ENCODE data around the gene PTPN4.
A peak's percentile ranks its signal among the peaks of the same experiment; 100 is the strongest.
"Not testable (repeated sequence)": the region's sequence is repeated elsewhere in the genome, so short reads cannot be mapped to it uniquely, and the experiment has no call there.

PTPN4 gene

DNA sequence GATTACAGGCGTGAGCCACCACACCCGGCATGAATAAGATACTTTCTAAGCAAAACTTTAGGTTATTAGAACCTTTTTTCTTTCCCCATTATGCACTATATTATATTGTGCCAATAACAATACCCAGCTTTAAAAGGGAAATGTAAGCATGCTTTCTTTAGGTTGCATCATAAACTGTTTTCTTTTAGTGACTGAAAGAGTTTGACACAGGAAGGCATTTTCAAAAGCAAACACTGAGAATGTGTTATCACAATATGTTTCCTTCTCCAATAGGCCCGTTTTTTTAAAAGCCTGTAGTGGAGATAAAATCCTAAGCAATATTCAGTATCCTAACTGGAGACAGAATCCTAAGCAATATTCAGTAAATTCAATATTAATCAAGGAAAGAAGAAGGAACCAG lies 236.4 kb downstream of the PTPN4 start:
- Histone ChIP-seq H3K4me1 (ENCODE audit: control insufficient read depth, insufficient read depth, low read length) (no peaks in the 10 kb centered on the region), H3K36me3 (ENCODE audit: control insufficient read depth, insufficient read depth, low read length) (no peaks in the 10 kb centered on the region), H3K27me3 (ENCODE audit: control insufficient read depth, insufficient read depth, low read length) (no peaks in the 10 kb centered on the region), H3K9ac (ENCODE audit: low read depth, low read length) (no peak overlapping the region), H3K4me3 (ENCODE audit: low read depth, low read length) (no peak overlapping the region), H3K9me3 (ENCODE audit: control insufficient read depth, insufficient read depth, low read length) (no peaks in the 10 kb centered on the region), H3K27ac (ENCODE audit: low read depth, low read length) (no peak overlapping the region)

DNA sequence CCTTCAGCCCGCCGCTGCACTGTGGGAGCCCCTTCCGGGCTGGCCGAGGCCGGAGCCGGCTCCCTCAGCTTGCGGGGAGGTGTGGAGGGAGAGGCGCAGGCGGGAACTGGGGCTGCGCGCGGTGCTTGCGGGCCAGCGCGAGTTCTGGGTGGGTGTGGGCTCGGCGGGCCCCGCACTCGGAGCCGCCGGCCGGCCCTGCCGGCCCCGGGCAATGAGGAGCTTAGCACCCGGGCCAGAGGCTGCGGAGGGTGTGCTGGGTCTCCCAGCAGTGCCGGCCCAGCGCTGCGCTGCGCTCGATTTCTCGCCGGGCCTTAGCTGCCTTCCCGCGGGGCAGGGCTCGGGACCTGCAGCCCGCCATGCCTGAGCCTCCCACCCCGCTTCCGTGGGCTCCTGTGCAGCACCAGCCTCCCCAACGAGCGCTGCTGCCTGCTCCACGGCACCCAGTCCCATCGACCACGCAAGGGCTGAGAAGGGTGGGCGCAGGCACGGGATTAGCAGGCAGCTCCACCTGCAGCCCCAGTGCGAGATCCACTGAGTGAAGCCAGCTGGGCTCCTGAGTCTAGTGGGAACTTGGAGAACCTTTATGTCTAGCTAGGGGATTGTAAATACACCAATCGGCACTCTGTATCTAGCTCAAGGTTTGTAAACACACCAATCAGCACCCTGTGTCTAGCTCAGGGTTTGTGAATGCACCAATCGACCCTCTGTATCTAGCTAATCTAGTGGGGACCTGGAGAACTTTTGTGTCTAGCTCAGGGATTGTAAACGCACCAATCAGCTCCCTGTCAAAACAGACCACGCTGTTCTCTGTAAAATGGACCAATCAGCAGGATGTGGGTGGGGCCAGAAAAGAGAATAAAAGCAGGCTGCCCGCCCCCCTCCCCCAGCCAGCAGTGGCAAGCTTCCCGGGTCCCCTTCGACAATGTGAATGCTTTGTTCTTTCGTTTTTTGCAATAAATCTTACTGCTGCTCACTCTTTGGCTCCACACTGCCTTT lies 237.5 kb downstream of the PTPN4 start:
- not testable (repeated sequence) for H3K27me3 ChIP-seq (ENCODE audit: control insufficient read depth, insufficient read depth, low read length); H3K36me3 ChIP-seq (ENCODE audit: control insufficient read depth, insufficient read depth, low read length); H3K27ac ChIP-seq (ENCODE audit: low read depth, low read length); H3K9me3 ChIP-seq (ENCODE audit: control insufficient read depth, insufficient read depth, low read length); H3K4me1 ChIP-seq (ENCODE audit: control insufficient read depth, insufficient read depth, low read length); H3K9ac ChIP-seq (ENCODE audit: low read depth, low read length); H3K4me3 ChIP-seq (ENCODE audit: low read depth, low read length)

DNA sequence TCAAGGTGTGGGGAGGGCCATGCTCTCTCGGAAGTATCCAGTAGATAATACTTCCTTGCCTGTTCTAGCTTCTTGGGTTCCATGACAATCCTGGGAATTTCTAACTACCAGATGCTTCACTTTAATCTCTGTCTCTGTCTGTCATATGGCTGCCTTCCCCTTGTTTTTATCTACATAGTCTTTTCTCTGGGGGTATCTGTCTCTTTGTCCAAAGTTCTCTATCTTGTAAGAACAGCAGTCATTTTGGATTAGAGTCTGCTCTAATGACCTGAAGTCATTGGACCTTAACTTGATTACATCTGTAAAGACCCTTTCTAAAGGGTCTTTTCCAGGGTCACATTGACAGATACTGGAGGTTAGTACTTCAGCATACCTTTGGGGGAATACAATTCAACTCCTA lies 241.7 kb downstream of the PTPN4 start:
- Histone ChIP-seq H3K4me3 (ENCODE audit: low read depth, low read length) (no peak overlapping the region), H3K27ac (ENCODE audit: low read depth, low read length) (no peak overlapping the region)

DNA sequence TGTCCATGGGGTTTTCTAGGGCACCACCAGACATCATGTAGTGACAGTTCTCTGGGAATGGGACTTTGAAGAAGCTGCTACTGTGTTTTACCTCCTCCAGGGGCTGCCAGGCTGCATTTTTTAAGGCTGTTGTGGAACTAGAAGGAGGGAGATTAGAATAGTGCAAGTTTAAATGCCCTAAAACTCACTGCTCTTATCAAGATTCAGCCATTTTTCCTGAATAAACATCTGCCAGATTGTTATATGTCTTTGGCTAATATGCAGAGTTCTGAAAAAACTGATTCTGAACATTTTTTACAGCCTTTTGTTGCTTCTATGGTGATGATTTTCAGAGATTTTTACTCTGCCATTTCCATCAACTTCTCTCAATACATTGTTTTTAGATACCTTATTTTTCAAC lies 244.5 kb downstream of the PTPN4 start:
- Histone ChIP-seq H3K36me3 (ENCODE audit: control insufficient read depth, insufficient read depth, low read length) (no peaks in the 10 kb centered on the region), H3K9me3 (ENCODE audit: control insufficient read depth, insufficient read depth, low read length) (no peaks in the 10 kb centered on the region), H3K27me3 (ENCODE audit: control insufficient read depth, insufficient read depth, low read length) (no peaks in the 10 kb centered on the region), H3K4me1 (ENCODE audit: control insufficient read depth, insufficient read depth, low read length) (no peaks in the 10 kb centered on the region), H3K9ac (ENCODE audit: low read depth, low read length) (no peak overlapping the region), H3K27ac (ENCODE audit: low read depth, low read length) (no peak overlapping the region), H3K4me3 (ENCODE audit: low read depth, low read length) (no peak overlapping the region)

More for the DNA sequence above, 241.7 kb downstream of the PTPN4 start:
- Histone ChIP-seq H3K9ac (ENCODE audit: low read depth, low read length) (no peak overlapping the region), H3K27me3 (ENCODE audit: control insufficient read depth, insufficient read depth, low read length) (no peaks in the 10 kb centered on the region), H3K36me3 (ENCODE audit: control insufficient read depth, insufficient read depth, low read length) (no peaks in the 10 kb centered on the region), H3K4me1 (ENCODE audit: control insufficient read depth, insufficient read depth, low read length) (no peaks in the 10 kb centered on the region), H3K9me3 (ENCODE audit: control insufficient read depth, insufficient read depth, low read length) (no peaks in the 10 kb centered on the region)

DNA sequence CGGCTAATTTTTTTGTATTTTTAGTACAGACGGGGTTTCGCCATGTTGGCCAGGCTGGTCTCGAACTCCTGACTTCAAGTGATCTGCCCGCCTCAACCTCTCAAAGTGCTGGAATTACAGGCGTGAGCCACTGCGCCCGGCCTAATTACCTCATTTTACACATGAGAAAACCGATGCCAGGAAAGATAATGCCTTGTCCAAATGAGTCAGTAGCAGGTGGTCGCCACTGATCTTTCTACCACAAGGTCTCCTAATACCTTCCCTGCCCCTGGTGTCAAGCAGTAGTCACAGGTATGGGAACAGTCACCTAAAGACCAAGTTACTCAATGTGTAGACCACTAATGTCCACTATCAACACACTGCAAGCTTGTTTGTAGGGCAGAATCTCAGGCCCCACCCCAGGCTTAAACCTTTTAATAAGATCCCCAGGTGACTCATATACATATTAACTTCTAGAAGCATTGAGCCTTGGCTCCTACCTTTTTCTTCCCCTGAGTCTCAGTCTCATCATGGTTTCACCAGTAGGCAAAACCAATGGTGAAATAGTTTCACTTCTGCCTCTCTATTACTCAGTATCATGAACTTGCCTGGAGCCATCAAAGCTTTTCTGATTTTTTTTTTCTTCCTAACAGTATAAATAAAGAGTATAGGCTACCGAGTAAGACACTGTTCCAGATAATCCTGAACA lies 246.3 kb downstream of the PTPN4 start:
- H3K4me3 ChIP-seq (ENCODE audit: low read depth, low read length) = no peak overlapping the region
- no peak overlapping the region for H3K9ac ChIP-seq (ENCODE audit: low read depth, low read length)
- no peaks in the 10 kb centered on the region for H3K36me3 ChIP-seq (ENCODE audit: control insufficient read depth, insufficient read depth, low read length)
- H3K27ac ChIP-seq (ENCODE audit: low read depth, low read length) = no peak overlapping the region
- H3K27me3 ChIP-seq (ENCODE audit: control insufficient read depth, insufficient read depth, low read length) = no peaks in the 10 kb centered on the region
- no peaks in the 10 kb centered on the region for H3K9me3 ChIP-seq (ENCODE audit: control insufficient read depth, insufficient read depth, low read length)
- no peaks in the 10 kb centered on the region for H3K4me1 ChIP-seq (ENCODE audit: control insufficient read depth, insufficient read depth, low read length)

DNA sequence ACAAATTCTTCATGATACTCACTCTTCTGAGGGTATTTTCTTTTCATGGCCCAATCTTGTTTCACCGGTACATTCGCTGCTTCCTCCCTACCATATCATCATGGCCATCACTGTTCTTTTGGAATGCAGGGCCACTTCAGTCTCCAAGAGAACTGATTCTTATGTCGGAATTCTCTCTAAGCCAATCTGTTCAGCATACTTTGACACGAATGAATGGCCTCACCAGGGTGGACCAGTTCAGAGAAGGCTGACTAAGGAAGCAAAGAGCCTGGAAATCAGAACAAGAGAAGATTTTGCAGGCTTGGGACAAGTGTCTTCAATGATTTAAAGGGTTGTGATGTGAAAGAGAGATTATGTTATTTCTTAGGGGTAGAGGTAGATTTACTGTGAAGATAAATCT lies 248.1 kb downstream of the PTPN4 start:
- H3K4me3 ChIP-seq (ENCODE audit: low read depth, low read length) = no peak overlapping the region
- H3K9me3 ChIP-seq (ENCODE audit: control insufficient read depth, insufficient read depth, low read length) = no peaks in the 10 kb centered on the region
- no peak overlapping the region for H3K9ac ChIP-seq (ENCODE audit: low read depth, low read length)
- peaks cover 11% of the 10 kb centered on the region for H3K27me3 ChIP-seq (ENCODE audit: control insufficient read depth, insufficient read depth, low read length)
- no peaks in the 10 kb centered on the region for H3K36me3 ChIP-seq (ENCODE audit: control insufficient read depth, insufficient read depth, low read length)
- H3K27ac ChIP-seq (ENCODE audit: low read depth, low read length) = no peak overlapping the region
- peaks cover 4% of the 10 kb centered on the region; the same call in 1 of the 2 replicates for H3K4me1 ChIP-seq (ENCODE audit: control insufficient read depth, insufficient read depth, low read length)

DNA sequence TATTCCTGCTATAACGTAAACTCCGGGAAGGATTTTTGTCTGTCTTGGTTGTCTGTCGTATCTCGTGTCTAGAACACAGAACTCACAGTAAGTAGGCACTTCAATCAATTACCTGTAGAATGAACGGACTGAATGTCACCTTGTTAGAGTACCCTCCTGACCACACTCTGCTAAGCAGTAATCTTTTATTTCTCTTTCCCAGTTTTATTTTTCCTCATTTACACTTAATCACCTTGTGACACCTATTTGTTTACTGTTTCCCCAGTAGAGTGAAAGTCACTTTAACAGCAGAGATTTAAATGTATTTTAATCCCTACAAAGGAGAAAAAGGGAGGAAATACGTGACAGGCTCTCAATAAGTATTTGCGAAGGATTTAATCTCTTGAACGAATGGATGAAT lies 252.6 kb downstream of the PTPN4 start:
- Histone ChIP-seq H3K4me1 (ENCODE audit: control insufficient read depth, insufficient read depth, low read length) (peaks cover 22% of the 10 kb centered on the region), H3K27me3 (ENCODE audit: control insufficient read depth, insufficient read depth, low read length) (peaks cover 11% of the 10 kb centered on the region), H3K9ac (ENCODE audit: low read depth, low read length) (no peak overlapping the region), H3K36me3 (ENCODE audit: control insufficient read depth, insufficient read depth, low read length) (no peaks in the 10 kb centered on the region), H3K9me3 (ENCODE audit: control insufficient read depth, insufficient read depth, low read length) (no peaks in the 10 kb centered on the region), H3K27ac (ENCODE audit: low read depth, low read length) (no peak overlapping the region), H3K4me3 (ENCODE audit: low read depth, low read length) (peak overlapping the region; percentile 47)

DNA sequence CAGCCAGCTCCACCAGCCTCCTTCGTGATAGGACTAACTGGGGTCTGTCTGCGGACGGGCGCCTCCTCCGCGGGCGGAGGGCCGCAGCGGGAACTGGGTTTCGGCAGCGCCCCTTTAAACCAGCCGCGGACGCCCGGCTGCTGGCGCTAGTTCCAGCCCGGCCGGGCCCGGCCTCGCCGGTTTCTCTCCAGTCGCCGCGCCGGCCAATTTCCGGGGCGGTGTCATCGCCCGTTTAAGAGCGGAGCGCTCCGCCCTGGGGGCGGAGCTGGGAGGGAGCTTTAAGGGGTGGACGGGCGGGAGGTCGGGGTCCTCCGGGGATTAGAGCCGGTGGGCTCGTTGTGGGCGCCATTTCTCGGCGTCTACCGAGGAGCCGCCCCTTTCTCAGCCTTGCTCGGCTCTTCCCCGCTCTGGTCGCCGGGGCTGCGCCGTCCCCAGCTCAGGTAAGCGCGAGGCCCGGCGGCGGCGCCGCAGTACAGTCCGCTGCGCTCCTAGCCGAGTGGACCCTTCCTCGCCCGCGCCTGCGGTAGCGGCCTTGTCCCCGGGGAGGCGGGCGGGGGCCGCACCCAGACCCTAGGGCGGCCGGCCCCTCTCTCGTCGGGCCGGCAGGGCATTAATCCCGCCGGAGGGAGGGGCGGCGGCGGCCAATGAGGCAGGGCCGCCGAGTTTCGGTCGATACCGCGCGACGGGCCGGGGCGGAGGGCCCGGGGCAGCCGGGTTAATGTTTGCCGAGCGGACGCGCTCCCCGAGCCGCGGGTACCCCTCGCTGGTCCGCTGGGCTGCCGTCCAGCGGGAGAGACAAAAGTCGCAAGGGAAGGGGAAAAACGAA lies 253.3 kb downstream of the PTPN4 start, which contains the start of gene EPB41L5:
EPB41L5 (plus strand) TSS at position 307 of the 826 bp plus-strand sequence. CDS start 6,008 bp downstream, outside the sequence.
- peak within 1 kb of the TSS; percentile 92 for H3K9ac ChIP-seq (ENCODE audit: low read depth, low read length)

DNA sequence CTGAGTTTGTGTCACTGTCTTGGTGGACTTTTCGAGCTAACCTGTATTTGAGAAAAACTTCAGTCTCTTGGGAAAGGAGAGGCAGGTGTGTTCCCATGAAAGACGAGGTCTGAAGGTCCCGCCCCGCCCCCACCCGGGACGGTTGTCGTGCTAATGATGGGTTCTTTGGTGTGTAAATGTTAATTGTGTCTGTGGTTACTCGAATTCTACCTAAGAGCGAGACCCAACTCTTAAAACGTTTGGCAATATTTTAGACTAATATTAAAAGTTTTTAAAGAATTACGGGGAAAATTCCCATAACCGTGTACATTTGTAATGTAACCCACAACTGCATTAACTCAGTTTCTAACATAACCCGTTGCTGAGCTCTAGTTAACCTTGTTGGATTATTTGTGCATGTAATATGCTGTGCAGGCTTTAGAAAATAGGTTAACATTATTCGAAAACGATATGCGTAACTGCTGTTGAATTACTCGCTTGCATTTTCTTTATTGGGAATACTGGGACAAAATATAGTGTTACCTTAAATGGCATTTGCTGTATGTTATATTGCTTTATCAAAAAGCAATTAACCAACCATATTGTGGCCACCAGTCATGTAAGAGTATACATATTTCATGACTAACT lies 254.0 kb downstream of the PTPN4 start:
- Histone ChIP-seq H3K9ac (ENCODE audit: low read depth, low read length) (peak overlapping the region; percentile 92), H3K27ac (ENCODE audit: low read depth, low read length) (peak overlapping the region; percentile 88), H3K4me1 (ENCODE audit: control insufficient read depth, insufficient read depth, low read length) (peaks cover 24% of the 10 kb centered on the region), H3K4me3 (ENCODE audit: low read depth, low read length) (peak overlapping the region; percentile 94), H3K27me3 (ENCODE audit: control insufficient read depth, insufficient read depth, low read length) (peaks cover 11% of the 10 kb centered on the region), H3K36me3 (ENCODE audit: control insufficient read depth, insufficient read depth, low read length) (no peaks in the 10 kb centered on the region), H3K9me3 (ENCODE audit: control insufficient read depth, insufficient read depth, low read length) (no peaks in the 10 kb centered on the region)

More for the DNA sequence above, 253.3 kb downstream of the PTPN4 start, which contains the start of gene EPB41L5:
- Histone ChIP-seq H3K9me3 (ENCODE audit: control insufficient read depth, insufficient read depth, low read length) (no peaks in the 10 kb centered on the region), H3K27ac (ENCODE audit: low read depth, low read length) (peak within 1 kb of the TSS; percentile 88), H3K27me3 (ENCODE audit: control insufficient read depth, insufficient read depth, low read length) (peaks cover 11% of the 10 kb centered on the region), H3K36me3 (ENCODE audit: control insufficient read depth, insufficient read depth, low read length) (no peaks in the 10 kb centered on the region), H3K4me3 (ENCODE audit: low read depth, low read length) (peak within 1 kb of the TSS; percentile 94), H3K4me1 (ENCODE audit: control insufficient read depth, insufficient read depth, low read length) (peaks cover 23% of the 10 kb centered on the region)

DNA sequence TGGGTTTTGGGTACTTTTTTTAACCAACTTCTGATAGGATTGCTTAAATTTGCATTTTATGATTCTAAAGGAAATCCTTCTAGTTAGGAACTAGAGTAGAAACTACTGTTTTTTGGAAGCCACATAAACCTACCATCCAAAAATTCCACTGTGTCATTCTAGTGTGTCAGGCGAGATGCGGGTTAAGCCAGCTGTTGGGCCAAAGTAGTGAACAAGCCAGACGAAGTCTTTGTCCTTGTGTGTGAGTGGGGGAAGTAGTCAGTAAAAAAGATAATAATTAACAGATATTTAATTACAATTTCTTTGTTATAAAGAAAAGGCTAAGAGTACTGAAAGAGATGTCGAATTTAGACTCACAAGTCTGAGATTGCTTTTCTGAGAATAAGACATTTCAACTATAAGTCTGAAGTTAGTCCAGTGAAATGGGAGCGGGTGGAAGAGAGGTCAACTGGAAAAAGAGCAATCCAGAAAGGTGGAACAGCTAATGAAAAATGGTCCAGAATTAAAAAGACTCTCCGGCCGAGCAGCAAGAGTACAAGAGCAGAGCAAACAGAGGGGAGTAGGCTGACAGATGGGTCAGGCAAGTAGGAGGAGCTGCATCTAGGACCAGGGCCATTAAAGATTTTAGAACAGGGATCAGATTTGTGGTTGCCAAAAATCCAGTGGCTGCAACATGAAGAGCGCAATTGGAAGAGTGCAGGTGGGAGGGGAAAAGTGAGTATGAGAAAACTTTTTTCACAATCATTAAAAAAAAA lies 254.7 kb downstream of the PTPN4 start:
- H3K4me1 ChIP-seq (ENCODE audit: control insufficient read depth, insufficient read depth, low read length) = peaks cover 28% of the 10 kb centered on the region
- H3K4me3 ChIP-seq (ENCODE audit: low read depth, low read length) = peak overlapping the region; percentile 94
- H3K27me3 ChIP-seq (ENCODE audit: control insufficient read depth, insufficient read depth, low read length) = peaks cover 11% of the 10 kb centered on the region
- H3K9ac ChIP-seq (ENCODE audit: low read depth, low read length) = no peak overlapping the region
- H3K9me3 ChIP-seq (ENCODE audit: control insufficient read depth, insufficient read depth, low read length) = no peaks in the 10 kb centered on the region
- no peaks in the 10 kb centered on the region for H3K36me3 ChIP-seq (ENCODE audit: control insufficient read depth, insufficient read depth, low read length)
- no peak overlapping the region for H3K27ac ChIP-seq (ENCODE audit: low read depth, low read length)

Measured in HUES48 (cell line).